ENCODE measurements around the gene SATB2. TPM values are rescaled to one million over a fixed set of nuclear protein-coding genes. Genes with fewer than 3 reads are reported as not detected.

SATB2 gene
- polyA plus RNA-seq, 3 donors, result 12.8 to 13.9 (median 13.1) TPM

GRCh38 chr2:199455210-199455544 is 2.6 kb downstream of the SATB2 start:
- DNase-seq (ENCODE audit: low read depth in 3 of 3, low spot score in 2 of 3), result no peak

GRCh38 chr2:199452991-199453379 is 4.8 kb downstream of the SATB2 start:
- DNase-seq (ENCODE audit: low read depth in 3 of 3, low spot score in 2 of 3), result no peak

GRCh38 chr2:199452260-199452990 is 5.3 kb downstream of the SATB2 start:
- DNase-seq (ENCODE audit: low read depth in 3 of 3, low spot score in 2 of 3), result no peak

GRCh38 chr2:199449956-199450355 is 7.8 kb downstream of the SATB2 start:
- DNase-seq (ENCODE audit: low read depth in 3 of 3, low spot score in 2 of 3), result no peak

GRCh38 chr2:199449455-199449854 is 8.3 kb downstream of the SATB2 start:
- DNase-seq (ENCODE audit: low read depth in 3 of 3, low spot score in 2 of 3), result no peak

GRCh38 chr2:199446996-199447576 is 10.7 kb downstream of the SATB2 start:
- DNase-seq (ENCODE audit: low read depth in 3 of 3, low spot score in 2 of 3), result no peak

GRCh38 chr2:199444749-199445148 is 13.0 kb downstream of the SATB2 start:
- no peak for DNase-seq (ENCODE audit: low read depth in 3 of 3, low spot score in 2 of 3)

GRCh38 chr2:199443589-199444130 is 14.1 kb downstream of the SATB2 start:
- DNase-seq (ENCODE audit: low read depth in 3 of 3, low spot score in 2 of 3), result no peak

- DNase-seq (ENCODE audit: low read depth in 3 of 3, low spot score in 2 of 3), result no peak
Measured at GRCh38 chr2:199442173-199442572, 15.6 kb downstream of the SATB2 start.

GRCh38 chr2:199441759-199442158 is 16.0 kb downstream of the SATB2 start:
- DNase-seq (ENCODE audit: low read depth in 3 of 3, low spot score in 2 of 3), result no peak

GRCh38 chr2:199440118-199440517 is 17.6 kb downstream of the SATB2 start:
- DNase-seq (ENCODE audit: low read depth in 3 of 3, low spot score in 2 of 3), result no peak

GRCh38 chr2:199439542-199439941 is 18.2 kb downstream of the SATB2 start:
- DNase-seq (ENCODE audit: low read depth in 3 of 3, low spot score in 2 of 3), result no peak

- no peak for DNase-seq (ENCODE audit: low read depth in 3 of 3, low spot score in 2 of 3)
Measured at GRCh38 chr2:199439066-199439465, 18.7 kb downstream of the SATB2 start.

GRCh38 chr2:199434555-199434954 is 23.2 kb downstream of the SATB2 start:
- no peak for DNase-seq (ENCODE audit: low read depth in 3 of 3, low spot score in 2 of 3)

GRCh38 chr2:199433204-199433832 is 24.4 kb downstream of the SATB2 start:
- no peak for DNase-seq (ENCODE audit: low read depth in 3 of 3, low spot score in 2 of 3)

- DNase-seq (ENCODE audit: low read depth in 3 of 3, low spot score in 2 of 3), result no peak
Measured at GRCh38 chr2:199431746-199432213, 26.0 kb downstream of the SATB2 start.

- no peak for DNase-seq (ENCODE audit: low read depth in 3 of 3, low spot score in 2 of 3)
Measured at GRCh38 chr2:199430214-199430613, 27.5 kb downstream of the SATB2 start.

- DNase-seq (ENCODE audit: low read depth in 3 of 3, low spot score in 2 of 3), result no peak
Measured at GRCh38 chr2:199428291-199428690, 29.4 kb downstream of the SATB2 start.

- DNase-seq (ENCODE audit: low read depth in 3 of 3, low spot score in 2 of 3), result no peak
Measured at GRCh38 chr2:199424160-199424559, 33.6 kb downstream of the SATB2 start.

- DNase-seq (ENCODE audit: low read depth in 3 of 3, low spot score in 2 of 3), result no peak
Measured at GRCh38 chr2:199419428-199419827, 38.3 kb downstream of the SATB2 start.

- no peak for DNase-seq (ENCODE audit: low read depth in 3 of 3, low spot score in 2 of 3)
Measured at GRCh38 chr2:199414465-199414864, 43.3 kb downstream of the SATB2 start.

- DNase-seq (ENCODE audit: low read depth in 3 of 3, low spot score in 2 of 3), result no peak
Measured at GRCh38 chr2:199414001-199414400, 43.7 kb downstream of the SATB2 start.
